HepG2 (cell line): ENCODE measurements around the gene TMX2. TPM values are rescaled to one million over a fixed set of nuclear protein-coding genes. Genes with fewer than 3 reads are reported as not detected.

Experiments
- ATF1 ChIP-seq: IDR thresholded peaks from 2 replicates; pipeline ENCODE4 v1.6.1; 2016; ENCODE audit warnings: mild to moderate bottlenecking, control low read depth
- FOXC1 ChIP-seq: sonication (generic); formaldehyde crosslinking; IDR thresholded peaks from 2 replicates; pipeline ENCODE4 v1.8.0; 2022; ENCODE audit warnings: mild to moderate bottlenecking, missing genetic modification reagents, borderline replicate concordance
- MEIS1 ChIP-seq: sonication (generic); formaldehyde crosslinking; IDR thresholded peaks from 2 replicates; pipeline ENCODE4 v1.9.0; 2021; ENCODE audit warnings: mild to moderate bottlenecking, missing genetic modification reagents, moderate library complexity, borderline replicate concordance
- SAFB2 ChIP-seq: sonication (generic); formaldehyde crosslinking; IDR thresholded peaks from 2 replicates; pipeline ENCODE4 v1.5.1; 2020; ENCODE audit warnings: missing genetic modification reagents, low read depth, mild to moderate bottlenecking, borderline replicate concordance
- SAP130 ChIP-seq: IDR thresholded peaks from 2 replicates; pipeline ENCODE4 v1.6.1; 2016; ENCODE audit warnings: low read depth
- TCF7 ChIP-seq: sonication (generic); IDR thresholded peaks from 2 replicates; pipeline ENCODE4 v1.6.1; 2016; ENCODE audit warnings: antibody characterized with exemption, low read depth
- ZFAT ChIP-seq: sonication (generic); formaldehyde crosslinking; conservative IDR thresholded peaks from 2 replicates; pipeline ENCODE4 v1.8.1; 2023; ENCODE audit warnings: missing genetic modification reagents, inconsistent platforms
- ZNF224 ChIP-seq: sonication (generic); formaldehyde crosslinking; IDR thresholded peaks from 2 replicates; pipeline ENCODE4 v1.5.0; 2020; ENCODE audit warnings: mild to moderate bottlenecking, missing genetic modification reagents
- ZNF441 ChIP-seq: sonication (generic); formaldehyde crosslinking; IDR thresholded peaks from 2 replicates; pipeline ENCODE4 v1.7.0; 2021; ENCODE audit warnings: missing genetic modification reagents, borderline replicate concordance
- ZNF543 ChIP-seq: sonication (generic); formaldehyde crosslinking; IDR thresholded peaks from 2 replicates; pipeline ENCODE4 v1.4.0; 2020; ENCODE audit warnings: mild to moderate bottlenecking, missing genetic modification reagents
- ZNF629 ChIP-seq: sonication (generic); formaldehyde crosslinking; conservative IDR thresholded peaks from 2 replicates; pipeline ENCODE4 v1.5.0; 2020; ENCODE audit warnings: missing genetic modification reagents
- ZNF792 ChIP-seq: IDR thresholded peaks from 2 replicates; pipeline ENCODE4 v1.6.1; 2016
- polyA plus RNA-seq, 8 experiments: library from polyadenylated mRNA; depleted of rRNA in 3 of 8; stranded (reverse) in 7 of 8; unstranded in 1 of 8; fragments of >200 nt; fragmentation: Illumina TruSeq in 4 of 8; extraction: Trizol in 4 of 8; gene quantifications; 2 replicates each; pipeline versions ENCODE4 v1.2.1 to v1.2.3, GENCODE V29; 2011 to 2016; ENCODE audit warnings: low read depth in 4 of 8, missing spikeins in 1 of 8, mixed read lengths in 1 of 8; ENCODE audit not compliant: insufficient read depth in 1 of 8
- total RNA-seq, 5 experiments: library from RNA; depleted of rRNA; stranded (reverse); fragments of >200 nt; fragmentation: Illumina TruSeq; extraction: Trizol; gene quantifications; 2 replicates each; pipeline ENCODE4 v1.2.3, GENCODE V29; 2016; ENCODE audit warnings: low read depth in 1 of 5
- TF ChIP-seq, protein P1 (sequence below): sonication (generic); formaldehyde crosslinking; IDR thresholded peaks from 2 replicates; pipeline ENCODE4 v1.5.0; 2020; ENCODE audit warnings: missing genetic modification reagents, mild to moderate bottlenecking, borderline replicate concordance
- TF ChIP-seq, protein P2 (sequence below): sonication (generic); formaldehyde crosslinking; IDR thresholded peaks from 2 replicates; pipeline ENCODE4 v1.5.0; 2020; ENCODE audit warnings: mild to moderate bottlenecking, missing genetic modification reagents, borderline replicate concordance
- TF ChIP-seq, protein P3 (sequence below), 2 experiments: sonication (generic) in 1 of 2; formaldehyde crosslinking in 1 of 2; IDR thresholded peaks; 2 replicates each; pipeline versions ENCODE4 v1.6.1 to v1.9.0; 2014 to 2022; ENCODE audit warnings: antibody characterized with exemption in 1 of 2, borderline replicate concordance in 1 of 2, inconsistent platforms in 1 of 2, low read depth in 1 of 2, missing genetic modification reagents in 1 of 2
- TF ChIP-seq, protein P4 (sequence below): sonication (generic); formaldehyde crosslinking; IDR thresholded peaks from 2 replicates; pipeline ENCODE4 v1.5.0; 2020; ENCODE audit warnings: missing genetic modification reagents, mild to moderate bottlenecking, borderline replicate concordance

The TMX2 gene
- total and polyA plus RNA-seq, 2 of the 13 experiments (the other 11 are each of a cell fraction or from before 2014, with no cell fraction given) = 84.5 to 129 TPM

DNA sequence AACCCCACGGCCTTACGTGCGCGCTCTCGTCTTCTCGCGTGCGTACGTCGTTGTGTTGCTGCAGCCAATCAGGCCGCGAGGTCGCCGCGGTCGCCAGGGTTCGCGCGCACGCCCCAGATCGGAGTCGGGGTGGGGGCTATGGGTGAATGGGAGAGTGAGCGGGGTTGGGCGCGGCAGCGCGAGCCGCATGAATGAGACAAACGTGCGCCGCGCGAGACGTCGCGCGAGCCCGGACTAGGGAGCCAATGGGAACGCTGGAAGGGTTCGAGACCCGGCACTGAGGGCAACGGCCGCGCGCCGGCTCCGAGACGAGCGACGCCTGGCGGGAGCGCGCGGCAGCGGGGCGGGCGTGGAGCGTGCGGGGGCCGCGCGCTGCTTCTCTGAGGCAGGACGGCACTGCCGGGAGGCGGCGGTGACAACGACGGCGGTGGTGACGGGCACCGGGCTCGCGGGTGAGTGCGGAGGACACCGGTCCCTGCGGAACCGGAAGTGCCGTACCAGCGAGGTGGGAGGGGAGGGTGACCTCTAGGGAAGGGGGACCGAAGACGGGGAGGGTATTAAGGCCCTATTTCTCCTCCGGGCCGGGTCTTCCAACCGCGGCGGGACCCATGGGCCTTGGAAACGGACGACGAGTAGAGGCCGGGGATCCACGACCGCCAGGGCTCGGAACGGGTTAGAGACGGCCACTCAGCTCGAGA, 44.5 kb upstream of the TMX2 start, which contains the start of gene ZDHHC5 (continued):
- TF ChIP-seq ATF1 (CRISPR knock-in tag) = no peak
- TF ChIP-seq, protein P1, sequence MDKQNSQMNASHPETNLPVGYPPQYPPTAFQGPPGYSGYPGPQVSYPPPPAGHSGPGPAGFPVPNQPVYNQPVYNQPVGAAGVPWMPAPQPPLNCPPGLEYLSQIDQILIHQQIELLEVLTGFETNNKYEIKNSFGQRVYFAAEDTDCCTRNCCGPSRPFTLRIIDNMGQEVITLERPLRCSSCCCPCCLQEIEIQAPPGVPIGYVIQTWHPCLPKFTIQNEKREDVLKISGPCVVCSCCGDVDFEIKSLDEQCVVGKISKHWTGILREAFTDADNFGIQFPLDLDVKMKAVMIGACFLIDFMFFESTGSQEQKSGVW (CRISPR knock-in tag) = no peak
- TF ChIP-seq FOXC1 (CRISPR knock-in tag) = peak; percentile 43; the same call in 1 of the 2 replicates
- 0 out of 2 replicates have a peak, but pooled peaks have one; percentile 19 for TF ChIP-seq ZNF792
- no peak for TF ChIP-seq TCF7
- no peak for TF ChIP-seq ZNF629 (CRISPR knock-in tag)
- TF ChIP-seq, protein P2, sequence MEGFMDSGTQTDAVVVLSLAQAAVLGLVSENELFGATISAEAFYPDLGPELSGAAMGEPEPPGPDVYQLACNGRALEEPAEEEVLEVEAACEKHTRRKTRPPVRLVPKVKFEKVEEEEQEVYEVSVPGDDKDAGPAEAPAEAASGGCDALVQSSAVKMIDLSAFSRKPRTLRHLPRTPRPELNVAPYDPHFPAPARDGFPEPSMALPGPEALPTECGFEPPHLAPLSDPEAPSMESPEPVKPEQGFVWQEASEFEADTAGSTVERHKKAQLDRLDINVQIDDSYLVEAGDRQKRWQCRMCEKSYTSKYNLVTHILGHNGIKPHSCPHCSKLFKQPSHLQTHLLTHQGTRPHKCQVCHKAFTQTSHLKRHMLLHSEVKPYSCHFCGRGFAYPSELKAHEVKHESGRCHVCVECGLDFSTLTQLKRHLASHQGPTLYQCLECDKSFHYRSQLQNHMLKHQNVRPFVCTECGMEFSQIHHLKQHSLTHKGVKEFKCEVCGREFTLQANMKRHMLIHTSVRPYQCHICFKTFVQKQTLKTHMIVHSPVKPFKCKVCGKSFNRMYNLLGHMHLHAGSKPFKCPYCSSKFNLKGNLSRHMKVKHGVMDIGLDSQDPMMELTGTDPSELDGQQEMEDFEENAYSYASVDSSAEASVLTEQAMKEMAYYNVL = 0 out of 2 replicates have a peak, but pooled peaks have one; percentile 21
- peak; percentile 56; the same call in 1 of the 2 replicates for TF ChIP-seq SAP130
- TF ChIP-seq MEIS1 (CRISPR knock-in tag) = no peak
- TF ChIP-seq ZNF543 (CRISPR knock-in tag) = peak; percentile 64; the same call in 1 of the 2 replicates
- peak; percentile 73; the same call in 1 of the 2 replicates for TF ChIP-seq ZNF441 (CRISPR knock-in tag)
- no peak for TF ChIP-seq ZNF224 (CRISPR knock-in tag)
- no peak for TF ChIP-seq ZFAT (CRISPR knock-in tag)
- TF ChIP-seq SAFB2 = peak; percentile 95; the same call in 1 of the 2 replicates
- TF ChIP-seq, protein P3, sequence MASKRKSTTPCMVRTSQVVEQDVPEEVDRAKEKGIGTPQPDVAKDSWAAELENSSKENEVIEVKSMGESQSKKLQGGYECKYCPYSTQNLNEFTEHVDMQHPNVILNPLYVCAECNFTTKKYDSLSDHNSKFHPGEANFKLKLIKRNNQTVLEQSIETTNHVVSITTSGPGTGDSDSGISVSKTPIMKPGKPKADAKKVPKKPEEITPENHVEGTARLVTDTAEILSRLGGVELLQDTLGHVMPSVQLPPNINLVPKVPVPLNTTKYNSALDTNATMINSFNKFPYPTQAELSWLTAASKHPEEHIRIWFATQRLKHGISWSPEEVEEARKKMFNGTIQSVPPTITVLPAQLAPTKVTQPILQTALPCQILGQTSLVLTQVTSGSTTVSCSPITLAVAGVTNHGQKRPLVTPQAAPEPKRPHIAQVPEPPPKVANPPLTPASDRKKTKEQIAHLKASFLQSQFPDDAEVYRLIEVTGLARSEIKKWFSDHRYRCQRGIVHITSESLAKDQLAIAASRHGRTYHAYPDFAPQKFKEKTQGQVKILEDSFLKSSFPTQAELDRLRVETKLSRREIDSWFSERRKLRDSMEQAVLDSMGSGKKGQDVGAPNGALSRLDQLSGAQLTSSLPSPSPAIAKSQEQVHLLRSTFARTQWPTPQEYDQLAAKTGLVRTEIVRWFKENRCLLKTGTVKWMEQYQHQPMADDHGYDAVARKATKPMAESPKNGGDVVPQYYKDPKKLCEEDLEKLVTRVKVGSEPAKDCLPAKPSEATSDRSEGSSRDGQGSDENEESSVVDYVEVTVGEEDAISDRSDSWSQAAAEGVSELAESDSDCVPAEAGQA (IDR thresholded peaks at IDR 0.05; ENCODE audit: low read depth) = peak; percentile 68
- TF ChIP-seq, protein P3 (CRISPR knock-in tag; IDR thresholded peaks at IDR 0.05; ENCODE audit: borderline replicate concordance) = no peak; the same call in 1 of the 2 replicates
- TF ChIP-seq, protein P4, sequence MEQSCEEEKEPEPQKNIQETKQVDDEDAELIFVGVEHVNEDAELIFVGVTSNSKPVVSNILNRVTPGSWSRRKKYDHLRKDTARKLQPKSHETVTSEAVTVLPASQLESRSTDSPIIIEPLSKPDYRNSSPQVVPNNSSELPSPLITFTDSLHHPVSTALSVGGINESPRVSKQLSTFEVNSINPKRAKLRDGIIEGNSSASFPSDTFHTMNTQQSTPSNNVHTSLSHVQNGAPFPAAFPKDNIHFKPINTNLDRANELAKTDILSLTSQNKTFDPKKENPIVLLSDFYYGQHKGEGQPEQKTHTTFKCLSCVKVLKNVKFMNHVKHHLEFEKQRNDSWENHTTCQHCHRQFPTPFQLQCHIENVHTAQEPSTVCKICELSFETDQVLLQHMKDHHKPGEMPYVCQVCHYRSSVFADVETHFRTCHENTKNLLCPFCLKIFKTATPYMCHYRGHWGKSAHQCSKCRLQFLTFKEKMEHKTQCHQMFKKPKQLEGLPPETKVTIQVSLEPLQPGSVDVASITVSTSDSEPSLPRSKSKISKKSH = no peak
